Activated T-cell treated with anti-CD3 and anti-CD28 coated beads, Interleukin-2, amount 50 U/mL, for 24 hours (primary cell): ENCODE results near the gene KLHDC4.
"Not testable (repeated sequence)": the region's sequence is repeated elsewhere in the genome, so short reads cannot be mapped to it uniquely, and the experiment has no call there.

Experiments used
- DNase-seq: peaks from one replicate; pipeline ENCODE4 v3.0.0-alpha.2; 2020
- H3K27ac Mint-ChIP-seq: 2 replicates; pipeline ENCODE4 v1.8.0; 2020; ENCODE audit warnings: mild to moderate bottlenecking, mixed read lengths
- H3K27me3 Mint-ChIP-seq: 2 replicates; pipeline ENCODE4 v1.8.0; 2020; ENCODE audit warnings: mixed read lengths
- H3K36me3 Mint-ChIP-seq: 2 replicates; pipeline ENCODE4 v1.8.0; 2020; ENCODE audit warnings: low read depth, mixed read lengths
- H3K4me1 Mint-ChIP-seq: 2 replicates; pipeline ENCODE4 v1.8.0; 2020; ENCODE audit warnings: low read depth, mixed read lengths
- H3K4me3 Mint-ChIP-seq: 2 replicates; pipeline ENCODE4 v1.8.0; 2020; ENCODE audit warnings: mild to moderate bottlenecking, moderate library complexity, mixed read lengths
- H3K9me3 Mint-ChIP-seq: 2 replicates; pipeline ENCODE4 v1.8.0; 2020; ENCODE audit warnings: mixed read lengths

KLHDC4 gene

GRCh38 chr16:87685766-87686165 is 80.0 kb downstream of the KLHDC4 start:
- Mint-ChIP-seq H3K36me3 (no peaks in the 10 kb centered on the region), H3K4me3 (no peak overlapping the region), H3K27me3 (peaks cover 2% of the 10 kb centered on the region), H3K27ac (no peak overlapping the region), H3K4me1 (peaks cover 9% of the 10 kb centered on the region), H3K9me3 (no peaks in the 10 kb centered on the region)
- DNase-seq = no peak

- H3K4me3 Mint-ChIP-seq = no peak overlapping the region
- H3K27me3 Mint-ChIP-seq = peaks cover 2% of the 10 kb centered on the region
- H3K36me3 Mint-ChIP-seq = no peaks in the 10 kb centered on the region
- H3K27ac Mint-ChIP-seq = no peak overlapping the region
- H3K4me1 Mint-ChIP-seq = peaks cover 11% of the 10 kb centered on the region
- DNase-seq = no peak
- H3K9me3 Mint-ChIP-seq = no peaks in the 10 kb centered on the region
Measured at GRCh38 chr16:87685405-87685755, 80.4 kb downstream of the KLHDC4 start.

- no peak for DNase-seq
- no peak overlapping the region for H3K27ac Mint-ChIP-seq
- no peak overlapping the region for H3K4me3 Mint-ChIP-seq
- H3K27me3 Mint-ChIP-seq = peaks cover 2% of the 10 kb centered on the region
- peaks cover 11% of the 10 kb centered on the region for H3K4me1 Mint-ChIP-seq
- no peaks in the 10 kb centered on the region for H3K36me3 Mint-ChIP-seq
- no peaks in the 10 kb centered on the region for H3K9me3 Mint-ChIP-seq
Measured at GRCh38 chr16:87684711-87685404, 80.9 kb downstream of the KLHDC4 start.

GRCh38 chr16:87684106-87684677 is 81.6 kb downstream of the KLHDC4 start:
- H3K9me3 Mint-ChIP-seq = no peaks in the 10 kb centered on the region
- no peak overlapping the region for H3K27ac Mint-ChIP-seq
- no peaks in the 10 kb centered on the region for H3K36me3 Mint-ChIP-seq
- DNase-seq = no peak
- H3K27me3 Mint-ChIP-seq = peaks cover 2% of the 10 kb centered on the region
- peaks cover 11% of the 10 kb centered on the region for H3K4me1 Mint-ChIP-seq
- no peak overlapping the region for H3K4me3 Mint-ChIP-seq

GRCh38 chr16:87682852-87683399 is 82.9 kb downstream of the KLHDC4 start:
- Mint-ChIP-seq H3K27me3 (peaks cover 2% of the 10 kb centered on the region), H3K9me3 (no peaks in the 10 kb centered on the region), H3K4me1 (peaks cover 11% of the 10 kb centered on the region), H3K4me3 (no peak overlapping the region), H3K36me3 (no peaks in the 10 kb centered on the region), H3K27ac (no peak overlapping the region)
- no peak for DNase-seq

GRCh38 chr16:87681981-87682570 is 83.7 kb downstream of the KLHDC4 start:
- Mint-ChIP-seq H3K36me3 (no peaks in the 10 kb centered on the region), H3K9me3 (no peaks in the 10 kb centered on the region), H3K4me3 (no peak overlapping the region), H3K4me1 (peaks cover 11% of the 10 kb centered on the region), H3K27me3 (peaks cover 2% of the 10 kb centered on the region), H3K27ac (no peak overlapping the region)
- no peak for DNase-seq

GRCh38 chr16:87681051-87681602 is 84.7 kb downstream of the KLHDC4 start:
- not testable (repeated sequence) for H3K9me3 Mint-ChIP-seq, H3K27me3 Mint-ChIP-seq, H3K36me3 Mint-ChIP-seq, H3K4me3 Mint-ChIP-seq, H3K27ac Mint-ChIP-seq, DNase-seq
- H3K4me1 Mint-ChIP-seq = peaks cover 11% of the 10 kb centered on the region

- Mint-ChIP-seq H3K4me1 (peaks cover 11% of the 10 kb centered on the region), H3K27me3 (peaks cover 2% of the 10 kb centered on the region), H3K4me3 (no peak overlapping the region), H3K36me3 (no peaks in the 10 kb centered on the region), H3K9me3 (no peaks in the 10 kb centered on the region), H3K27ac (no peak overlapping the region)
- no peak for DNase-seq
Measured at GRCh38 chr16:87680272-87680644, 85.5 kb downstream of the KLHDC4 start.

- no peak for DNase-seq
- Mint-ChIP-seq H3K9me3 (no peaks in the 10 kb centered on the region), H3K4me3 (no peak overlapping the region), H3K36me3 (no peaks in the 10 kb centered on the region), H3K4me1 (peaks cover 11% of the 10 kb centered on the region), H3K27me3 (peaks cover 2% of the 10 kb centered on the region), H3K27ac (no peak overlapping the region)
Measured at GRCh38 chr16:87679593-87680271, 86.1 kb downstream of the KLHDC4 start.

GRCh38 chr16:87678618-87679017 is 87.2 kb downstream of the KLHDC4 start:
- Mint-ChIP-seq H3K4me1 (peaks cover 11% of the 10 kb centered on the region), H3K27ac (no peak overlapping the region), H3K4me3 (no peak overlapping the region), H3K27me3 (peaks cover under 1% of the 10 kb centered on the region), H3K9me3 (no peaks in the 10 kb centered on the region), H3K36me3 (no peaks in the 10 kb centered on the region)
- DNase-seq = no peak

- H3K27ac Mint-ChIP-seq = peak overlapping the region; percentile 20
- no peaks in the 10 kb centered on the region for H3K27me3 Mint-ChIP-seq
Measured at GRCh38 chr16:87677830-87678229, 88.0 kb downstream of the KLHDC4 start.

GRCh38 chr16:87675111-87675719 is 90.6 kb downstream of the KLHDC4 start:
- H3K36me3 Mint-ChIP-seq = no peaks in the 10 kb centered on the region

More at GRCh38 chr16:87677830-87678229, 88.0 kb downstream of the KLHDC4 start:
- no peak overlapping the region for H3K4me3 Mint-ChIP-seq
- H3K36me3 Mint-ChIP-seq = no peaks in the 10 kb centered on the region
- no peaks in the 10 kb centered on the region for H3K9me3 Mint-ChIP-seq
- DNase-seq = no peak
- H3K4me1 Mint-ChIP-seq = peaks cover 11% of the 10 kb centered on the region

GRCh38 chr16:87674419-87674818 is 91.4 kb downstream of the KLHDC4 start:
- Mint-ChIP-seq H3K36me3 (no peaks in the 10 kb centered on the region), H3K27ac (no peak overlapping the region), H3K27me3 (no peaks in the 10 kb centered on the region), H3K9me3 (no peaks in the 10 kb centered on the region), H3K4me3 (no peak overlapping the region), H3K4me1 (no peaks in the 10 kb centered on the region)
- no peak for DNase-seq

More at GRCh38 chr16:87675111-87675719, 90.6 kb downstream of the KLHDC4 start:
- no peak for DNase-seq
- no peaks in the 10 kb centered on the region for H3K9me3 Mint-ChIP-seq
- no peaks in the 10 kb centered on the region for H3K27me3 Mint-ChIP-seq
- H3K27ac Mint-ChIP-seq = no peak overlapping the region
- H3K4me1 Mint-ChIP-seq = no peaks in the 10 kb centered on the region
- no peak overlapping the region for H3K4me3 Mint-ChIP-seq

- H3K4me1 Mint-ChIP-seq = no peaks in the 10 kb centered on the region
- H3K27me3 Mint-ChIP-seq = no peaks in the 10 kb centered on the region
- H3K36me3 Mint-ChIP-seq = no peaks in the 10 kb centered on the region
- H3K9me3 Mint-ChIP-seq = no peaks in the 10 kb centered on the region
- no peak overlapping the region for H3K4me3 Mint-ChIP-seq
- no peak overlapping the region for H3K27ac Mint-ChIP-seq
- DNase-seq = no peak
Measured at GRCh38 chr16:87671715-87672270, 94.0 kb downstream of the KLHDC4 start.
